Measurements from ENCODE around the gene YWHAB.
"Not testable (repeated sequence)": the region's sequence is repeated elsewhere in the genome, so short reads cannot be mapped to it uniquely, and the experiment has no call there.

YWHAB gene

DNA sequence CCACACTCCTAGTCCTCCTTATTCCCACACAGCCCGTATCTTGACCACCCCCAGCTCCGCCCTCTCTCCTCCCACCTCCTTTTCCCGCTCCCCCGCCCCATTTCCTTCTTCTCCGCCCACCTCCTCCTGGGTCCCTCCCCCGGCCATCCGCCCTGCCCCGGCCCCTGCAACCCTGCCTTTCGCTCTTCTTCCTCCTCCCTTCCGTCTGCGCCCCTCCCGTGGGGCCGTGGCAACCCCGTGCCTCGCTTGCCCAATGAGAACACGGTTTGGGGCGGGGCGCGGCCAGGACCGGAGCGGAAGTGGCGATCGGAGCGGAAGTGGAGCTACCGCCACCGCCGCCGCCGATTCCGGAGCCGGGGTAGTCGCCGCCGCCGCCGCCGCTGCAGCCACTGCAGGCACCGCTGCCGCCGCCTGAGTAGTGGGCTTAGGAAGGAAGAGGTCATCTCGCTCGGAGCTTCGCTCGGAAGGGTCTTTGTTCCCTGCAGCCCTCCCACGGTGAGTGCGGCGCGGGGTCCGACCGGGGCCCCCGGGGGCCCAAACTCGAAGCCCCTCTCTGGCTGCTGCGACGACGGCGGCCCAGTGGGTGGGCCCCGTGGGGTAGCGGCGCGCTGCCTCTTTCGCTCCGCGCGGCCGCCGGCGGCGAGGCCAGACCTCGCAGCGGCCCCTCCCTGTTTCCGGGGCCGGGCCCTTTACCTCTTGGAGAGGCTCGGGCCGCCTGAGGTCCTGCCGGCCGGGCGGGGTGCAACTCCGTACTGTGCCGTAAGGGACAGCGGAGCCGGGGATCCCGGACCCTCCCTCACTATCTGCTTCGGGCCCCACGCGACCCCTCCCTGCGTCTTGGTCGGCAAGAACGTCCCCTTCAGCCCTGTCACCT is at the start of gene YWHAB:
TSS of gene YWHAB (plus strand) at position 314 of the 874 bp plus-strand sequence. CDS start 15,829 bp downstream, outside the sequence.
- peak; percentile 100 for DNase-seq

DNA sequence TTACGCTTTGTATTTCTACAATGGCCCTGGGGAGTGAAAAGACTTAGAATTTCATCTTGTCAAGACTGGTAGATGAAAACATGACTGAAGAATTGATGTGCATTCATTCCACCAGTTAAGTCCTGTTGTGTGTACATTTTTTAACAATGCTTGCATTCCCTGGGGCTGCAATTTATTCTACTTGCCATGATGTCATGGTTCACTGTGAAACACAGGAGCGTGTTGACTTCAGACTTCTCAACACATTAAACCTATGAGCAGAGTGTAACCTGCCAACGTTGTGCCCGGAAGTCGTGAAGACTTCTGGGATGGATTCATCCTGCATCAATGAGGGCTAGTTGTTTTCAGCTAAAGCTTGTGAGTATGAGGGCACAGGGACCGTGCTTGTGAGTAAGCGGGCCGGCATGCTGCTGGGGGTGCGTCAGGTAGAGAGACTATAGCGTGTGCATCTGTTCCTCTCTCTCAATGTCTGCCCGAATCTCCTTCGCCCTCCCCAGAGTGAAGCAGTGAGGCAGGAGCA is 48.8 kb upstream of the YWHAB start:
- DNase-seq: no peak

DNA sequence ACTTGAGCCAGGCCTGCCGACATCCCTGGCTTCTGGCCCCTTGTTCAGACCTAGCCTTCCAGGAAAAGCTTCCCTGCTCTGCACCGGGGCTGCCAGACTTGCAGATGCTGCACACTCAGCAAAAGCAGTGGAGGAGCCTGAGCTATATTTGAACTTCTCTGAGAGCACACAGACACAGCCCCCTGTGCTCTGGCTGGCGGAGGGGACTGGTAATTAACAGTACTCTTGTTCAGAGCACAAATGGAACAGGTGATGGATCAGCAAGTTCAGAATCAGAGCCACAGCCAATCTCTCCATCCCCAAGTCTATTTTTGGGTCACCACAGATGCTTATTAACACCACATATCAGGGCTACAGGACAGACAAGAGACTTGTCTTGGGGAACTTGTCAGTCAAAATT is 47.6 kb upstream of the YWHAB start:
- DNase-seq: no peak

DNA sequence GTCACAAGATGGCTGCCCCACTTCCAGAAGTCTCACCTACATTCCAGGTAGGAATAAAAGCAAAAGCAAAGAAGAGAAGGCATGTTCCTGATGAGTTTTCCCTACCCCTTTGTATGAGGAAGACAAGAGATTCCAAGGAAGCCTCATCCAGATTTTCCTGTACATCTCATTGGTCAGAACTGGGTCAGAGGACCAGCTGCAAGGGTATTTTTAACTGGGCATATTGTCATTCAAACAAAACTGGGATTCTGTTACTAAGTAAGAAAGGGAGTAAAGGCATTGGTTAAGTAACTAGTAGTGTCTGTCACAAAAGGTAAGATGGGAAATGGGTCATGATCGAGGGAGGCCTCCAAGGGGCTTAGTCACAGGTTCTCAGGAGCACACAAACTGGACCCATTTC is 47.0 kb upstream of the YWHAB start:
- no peak for DNase-seq

DNA sequence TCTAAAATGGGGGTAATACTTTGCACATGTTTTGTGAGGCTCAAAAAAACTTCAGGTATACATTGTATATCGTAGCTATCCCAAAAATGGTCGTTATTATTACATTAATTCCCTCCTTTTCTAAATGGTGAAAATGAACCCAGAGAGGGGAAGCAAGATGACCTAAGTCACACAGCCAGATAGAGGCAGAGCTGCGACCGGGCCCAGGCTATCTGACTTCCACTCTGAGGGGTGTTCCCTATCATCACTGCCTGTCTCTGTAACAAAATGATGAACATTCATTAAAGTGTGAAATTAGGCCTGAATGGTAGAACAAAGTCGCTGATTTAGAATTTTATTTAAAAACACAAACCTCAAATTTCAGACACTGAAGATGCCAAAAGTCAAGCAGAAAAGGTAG is 46.0 kb upstream of the YWHAB start:
- no peak for DNase-seq

DNA sequence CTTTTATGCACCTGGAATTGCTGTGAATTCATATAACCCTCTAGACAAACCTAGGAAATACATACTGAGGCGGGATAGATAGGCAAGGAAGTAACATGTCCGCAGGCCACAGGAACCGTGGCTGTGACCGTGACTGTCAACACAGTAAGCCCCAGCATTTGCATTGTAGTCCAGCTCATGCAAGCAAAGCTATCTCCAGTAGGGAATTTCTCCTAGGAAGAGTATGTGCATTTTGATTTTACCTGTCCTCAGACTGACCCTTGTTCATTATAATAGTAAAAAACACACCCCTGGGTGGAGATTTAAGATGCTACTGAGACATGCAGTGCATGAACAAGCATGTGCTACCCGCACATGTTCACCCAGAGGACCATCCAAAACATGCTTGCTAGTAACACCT is 44.7 kb upstream of the YWHAB start:
- no peak for DNase-seq

DNA sequence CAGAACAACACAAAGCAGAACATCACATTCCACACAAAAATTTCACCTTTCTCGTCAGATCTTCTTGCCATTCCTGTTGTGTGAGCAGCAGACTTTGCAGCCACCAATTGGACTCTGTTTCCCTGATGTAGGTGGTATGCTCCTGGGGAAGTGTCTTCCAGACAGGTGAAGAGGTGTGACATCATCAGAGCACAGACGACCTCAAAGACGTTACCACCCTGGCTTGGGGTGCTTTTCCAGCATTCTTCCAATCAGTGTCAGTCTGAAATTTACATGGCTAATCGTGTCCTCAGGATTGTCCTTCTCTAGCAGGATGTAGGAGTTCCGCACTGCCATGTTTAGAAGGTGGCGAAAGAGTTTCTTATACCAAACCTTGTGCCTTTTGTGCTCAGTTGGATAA is 43.5 kb upstream of the YWHAB start:
- no peak for DNase-seq

DNA sequence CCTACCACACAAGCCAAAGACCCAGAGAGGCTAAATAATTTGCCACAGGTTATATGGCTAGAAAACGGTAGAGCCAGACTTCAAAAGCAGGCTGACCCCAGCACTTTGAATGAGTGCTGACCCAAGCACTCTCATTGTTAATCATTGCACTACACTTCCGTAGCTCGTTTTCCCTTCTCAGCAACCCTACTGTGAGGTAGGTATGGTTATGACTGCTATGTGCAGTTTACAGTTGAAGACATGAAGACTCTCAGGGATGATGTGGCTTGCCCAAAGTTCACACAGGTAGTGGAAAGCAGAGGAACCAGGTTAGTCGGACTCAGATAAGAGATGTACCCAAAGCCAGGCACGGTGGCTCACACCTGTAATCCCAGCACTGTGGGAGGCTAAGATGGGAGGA is 41.6 kb upstream of the YWHAB start:
- DNase-seq: no peak

DNA sequence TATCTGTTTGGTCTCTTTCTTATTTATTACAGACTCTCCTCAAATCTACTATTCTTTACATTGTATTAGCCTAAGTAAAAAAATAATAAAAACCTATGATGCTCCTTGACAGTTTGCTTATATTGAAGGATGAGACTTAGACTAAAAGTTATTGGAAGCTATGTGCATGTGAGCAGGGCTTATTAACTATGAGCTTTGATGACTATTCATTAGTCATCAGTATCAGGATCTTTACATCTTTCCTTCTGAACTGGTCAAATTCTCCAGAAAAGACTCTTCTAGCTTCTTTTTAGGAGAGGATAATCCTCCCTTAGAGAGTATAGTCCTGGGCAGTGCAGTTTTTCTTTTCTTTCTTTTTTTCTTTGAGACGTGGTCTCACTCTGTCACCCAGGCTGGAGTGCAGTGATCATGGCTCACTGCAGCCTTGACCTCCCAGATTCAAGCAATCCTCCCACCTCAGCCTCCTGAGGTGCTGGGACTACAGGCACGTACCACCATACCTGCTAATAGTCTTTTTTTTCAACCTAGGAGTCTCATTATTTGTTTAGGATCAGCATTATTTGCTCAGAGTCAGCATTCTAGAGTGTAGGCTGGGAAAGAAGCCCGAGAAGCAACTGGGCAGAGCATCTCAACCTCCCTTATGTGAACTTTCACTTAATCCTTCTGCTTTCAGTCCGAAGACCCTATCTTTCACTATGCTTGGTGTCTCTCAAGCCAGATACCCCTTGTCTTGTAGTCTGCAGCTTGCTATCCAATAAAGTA is 37.1 kb upstream of the YWHAB start:
- DNase-seq: peak; percentile 77

DNA sequence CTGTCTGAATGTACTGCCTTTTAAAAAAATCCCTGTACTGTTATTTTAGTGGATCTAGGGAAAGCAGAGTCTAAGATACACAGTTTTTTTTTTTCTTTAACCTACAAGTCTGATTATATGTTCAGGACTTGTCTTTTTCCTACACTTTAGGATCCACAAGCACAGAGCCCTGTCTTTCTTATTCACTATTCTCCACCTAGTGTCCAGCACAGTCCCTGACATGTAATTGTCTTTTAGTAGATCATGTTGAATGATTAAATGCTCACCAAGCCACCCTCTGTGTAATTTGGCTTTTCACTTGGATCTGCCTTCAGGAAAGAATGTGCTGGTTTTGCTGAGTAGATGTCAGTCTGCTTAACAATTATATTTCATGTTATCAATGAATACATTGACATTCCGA is 35.8 kb upstream of the YWHAB start:
- DNase-seq: no peak

DNA sequence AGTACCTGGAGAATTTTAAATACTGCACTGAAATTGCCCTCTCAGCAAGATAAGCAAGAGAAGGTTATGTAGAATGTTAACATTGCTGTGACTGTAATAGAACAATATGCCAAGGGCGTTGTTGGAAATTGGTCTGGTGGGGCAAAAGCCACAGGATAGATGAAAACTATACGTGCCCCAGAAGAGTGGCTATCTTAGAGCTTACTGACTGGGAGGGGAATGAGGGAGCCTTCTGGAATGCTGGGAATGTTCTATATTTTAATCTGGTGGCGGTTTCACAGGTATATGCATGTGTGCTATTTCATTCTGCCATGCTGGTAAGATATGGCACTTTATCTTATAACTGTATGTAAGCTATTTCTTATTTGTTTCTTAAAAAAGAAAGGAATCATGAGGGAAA is 35.2 kb upstream of the YWHAB start:
- DNase-seq: no peak

DNA sequence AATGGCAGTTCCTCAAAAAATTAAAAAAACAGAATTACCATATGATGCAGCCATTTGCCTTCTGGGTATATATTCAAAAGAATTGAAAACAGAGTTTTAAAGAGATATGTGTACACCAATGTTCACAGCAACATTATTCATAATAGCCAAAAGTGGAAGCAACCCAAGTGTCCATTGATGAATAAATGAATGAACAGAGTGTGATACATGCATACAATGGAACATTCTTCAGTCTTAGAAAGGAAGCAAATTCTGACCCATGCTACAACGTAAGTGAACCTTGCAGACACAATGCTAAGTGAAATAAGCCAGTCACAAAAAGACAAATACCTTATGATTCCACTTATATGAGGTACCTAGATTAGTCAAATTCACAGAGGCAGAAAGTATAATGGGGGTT is 34.7 kb upstream of the YWHAB start:
- DNase-seq: no peak

DNA sequence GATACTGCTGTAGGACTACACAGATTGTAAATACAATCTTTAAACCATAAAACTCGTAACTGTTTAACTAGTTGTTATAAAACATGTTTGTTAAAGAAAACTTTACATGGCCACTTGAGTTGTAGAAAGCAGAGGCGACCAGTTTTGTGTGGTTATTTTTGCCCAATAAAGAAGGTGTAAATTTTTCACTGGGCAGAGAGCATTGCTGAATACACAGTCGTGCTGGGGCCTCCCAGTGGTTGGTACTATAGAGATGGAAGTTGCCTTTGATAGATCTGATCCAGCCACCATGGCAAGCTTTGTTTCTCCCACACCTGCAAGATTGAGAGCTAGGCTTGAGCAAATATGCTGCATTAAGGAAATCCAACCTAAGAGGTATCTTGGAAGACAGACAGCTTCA is 34.0 kb upstream of the YWHAB start:
- no peak for DNase-seq

DNA sequence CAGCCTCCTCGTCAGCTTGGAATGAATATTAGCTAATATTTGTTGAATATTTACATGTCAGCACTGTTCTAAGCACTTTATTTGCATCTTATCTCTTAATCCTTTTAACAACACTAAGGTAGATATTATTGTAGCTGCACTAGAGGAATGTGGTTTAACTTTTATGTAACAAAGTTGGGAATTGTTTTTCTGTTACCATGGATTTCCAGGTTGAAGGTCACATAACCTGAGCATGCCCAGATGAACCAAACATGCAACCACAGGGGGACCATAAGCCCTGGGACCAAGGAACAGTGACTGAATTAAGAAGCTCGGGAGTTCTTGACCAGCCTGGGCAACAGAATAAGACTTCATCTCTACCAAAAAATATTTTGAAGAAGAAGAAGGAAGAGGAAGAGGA is 29.1 kb upstream of the YWHAB start:
- DNase-seq: no peak

DNA sequence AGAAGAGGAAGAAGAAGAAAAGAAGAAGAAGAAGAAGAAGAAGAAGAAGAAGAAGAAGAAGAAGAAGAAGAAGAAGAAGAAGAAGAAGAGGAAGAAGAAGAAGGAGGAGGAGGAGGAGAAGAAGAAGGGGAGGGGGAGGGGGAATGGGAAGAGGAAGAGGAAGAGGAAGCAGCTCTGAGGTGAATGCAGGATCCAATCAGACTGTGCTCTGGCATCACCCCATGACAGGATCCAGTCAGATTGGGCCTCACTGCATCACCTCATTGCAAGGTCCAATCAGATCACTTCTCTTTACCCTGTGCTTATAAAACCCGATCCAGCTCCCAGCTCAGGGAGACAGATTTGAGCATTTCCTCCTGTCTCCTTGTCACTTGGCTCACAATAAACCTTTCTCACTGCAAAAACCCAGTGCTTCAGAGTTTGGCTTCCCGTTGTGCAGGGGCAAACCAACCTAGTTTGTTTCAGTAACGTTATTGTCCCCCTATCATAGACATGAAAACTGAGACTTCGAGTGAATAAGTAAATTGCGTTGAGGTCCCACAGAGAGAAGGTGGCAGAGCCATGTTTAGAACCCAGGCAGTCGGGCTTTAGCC is 28.6 kb upstream of the YWHAB start:
- peak; percentile 36 for DNase-seq

DNA sequence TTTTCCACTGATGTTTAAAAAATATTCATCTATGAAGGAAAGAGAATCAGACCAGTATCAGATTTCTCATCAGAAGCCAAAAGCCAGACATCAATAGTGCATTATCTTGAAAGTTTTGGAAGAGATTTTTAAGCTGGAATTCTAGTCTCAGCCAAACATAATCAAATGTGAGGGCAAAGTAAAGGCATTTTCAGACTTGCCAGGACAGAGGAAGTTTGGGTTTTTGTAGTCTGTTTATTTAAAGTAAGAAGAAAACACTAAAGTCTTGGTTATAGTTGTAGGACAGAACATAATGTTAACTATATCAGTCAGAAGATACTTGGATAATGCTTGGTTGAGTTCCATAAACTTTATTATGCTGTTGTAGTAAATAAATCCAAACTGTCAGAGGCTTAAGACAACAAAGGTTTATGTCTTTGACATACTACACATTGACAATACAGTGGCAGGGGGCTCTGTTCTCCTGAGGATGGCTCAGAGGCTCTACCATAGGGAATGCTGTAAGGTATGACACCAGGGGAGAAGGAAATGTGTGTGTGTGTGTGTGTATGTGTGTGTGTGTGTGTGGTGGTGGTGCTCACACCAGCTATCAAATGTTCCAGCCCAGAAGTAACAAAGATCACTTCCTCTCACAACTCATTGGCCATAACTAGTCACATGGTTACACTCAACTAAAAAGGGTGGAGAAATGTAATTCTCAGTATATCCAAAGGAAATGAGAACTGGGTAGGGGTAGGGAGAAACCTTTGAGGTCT is 26.7 kb upstream of the YWHAB start:
- DNase-seq: peak; percentile 44

DNA sequence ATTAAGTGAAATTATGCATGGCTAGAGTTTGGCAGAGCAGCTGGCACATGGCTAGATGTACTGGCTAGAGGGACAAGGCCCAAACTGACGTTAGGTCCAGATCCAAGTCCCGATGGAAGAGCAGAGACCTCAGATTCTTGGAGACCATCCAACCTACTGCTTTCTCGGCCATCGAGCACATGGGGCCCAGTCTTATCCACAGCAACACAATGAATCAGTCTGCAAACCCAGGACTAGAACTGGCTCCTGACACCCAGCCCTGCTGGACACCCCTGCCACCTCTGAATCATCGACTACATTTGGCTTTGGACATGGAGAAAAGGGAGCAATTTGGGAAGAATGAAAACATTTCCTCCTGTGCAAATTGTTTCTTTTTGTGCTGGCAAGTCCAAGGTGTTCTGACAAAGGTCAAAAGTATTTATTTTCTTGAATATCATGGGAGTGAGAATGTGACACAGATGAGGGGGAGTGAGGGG is 23.9 kb upstream of the YWHAB start:
- DNase-seq: no peak

DNA sequence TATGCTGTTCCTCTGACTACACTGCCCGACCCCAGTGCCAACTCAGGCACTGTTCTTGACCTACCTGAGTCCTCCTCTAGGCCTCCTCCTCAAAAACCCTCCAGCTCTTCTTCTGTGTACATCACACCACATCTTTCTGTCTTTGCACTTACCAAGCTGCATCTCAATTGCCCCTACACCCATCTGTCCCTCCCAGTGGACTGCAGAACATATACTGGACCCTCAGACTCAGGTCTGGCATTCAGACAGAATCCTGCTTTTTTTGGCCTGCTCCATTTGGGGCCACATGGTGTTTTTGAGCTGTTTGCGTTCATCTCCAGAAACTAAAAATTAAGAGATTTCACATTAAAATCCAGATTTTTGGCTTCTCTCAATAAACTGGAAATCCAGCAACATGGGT is 23.2 kb upstream of the YWHAB start:
- DNase-seq: no peak

DNA sequence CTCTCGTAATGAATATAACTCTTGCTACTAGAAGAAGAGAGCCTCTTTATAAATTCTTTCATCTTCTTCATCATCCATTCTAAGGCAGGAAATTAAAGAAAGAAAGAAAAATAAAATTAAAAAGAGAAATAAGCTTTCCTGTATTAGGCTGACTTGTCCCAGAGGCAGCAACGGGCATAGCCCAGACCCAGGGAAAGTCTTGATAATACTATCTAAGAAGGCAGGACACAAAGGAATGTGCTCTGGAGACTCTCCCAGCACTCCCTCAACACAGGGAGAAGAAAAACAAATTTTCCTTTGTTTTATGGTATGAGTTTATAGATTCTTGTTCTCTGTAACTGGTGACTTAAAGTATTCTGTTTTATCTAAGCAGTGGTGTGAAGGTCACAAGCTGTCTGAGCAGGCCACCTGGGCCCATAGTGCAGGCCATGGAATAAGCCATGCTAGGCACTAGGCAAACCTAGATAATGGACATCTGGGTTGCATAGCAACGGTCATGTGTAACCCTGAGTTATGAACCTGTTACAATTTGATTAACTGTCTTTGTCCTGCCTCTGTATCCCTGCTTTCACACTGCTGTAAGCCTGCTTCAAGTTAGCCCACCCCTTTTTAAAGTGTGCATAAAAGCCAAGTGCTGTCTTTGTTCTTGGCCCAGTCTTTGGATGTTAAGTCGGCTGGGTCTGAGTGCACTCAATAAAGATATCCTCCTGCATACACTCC is 22.0 kb upstream of the YWHAB start:
- not testable (repeated sequence) for DNase-seq

DNA sequence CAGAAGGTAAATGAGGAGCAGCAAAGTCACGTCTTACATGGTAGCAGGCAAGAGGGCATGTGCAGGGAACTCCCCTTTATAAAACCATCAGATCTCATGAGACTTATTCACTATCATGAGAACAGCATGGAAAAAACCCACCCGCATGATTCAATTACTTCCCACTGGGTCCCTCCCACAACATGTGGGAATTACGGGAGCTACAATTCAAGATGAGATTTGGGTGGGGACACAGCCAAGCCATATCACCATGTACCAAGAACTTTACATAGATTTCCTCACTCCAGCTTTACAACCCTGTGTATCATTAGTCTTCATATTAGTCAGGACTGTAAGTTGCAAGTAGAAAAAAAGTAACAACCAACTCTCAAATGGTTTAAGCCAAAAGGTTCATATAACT is 21.0 kb upstream of the YWHAB start:
- not testable (repeated sequence) for DNase-seq

DNA sequence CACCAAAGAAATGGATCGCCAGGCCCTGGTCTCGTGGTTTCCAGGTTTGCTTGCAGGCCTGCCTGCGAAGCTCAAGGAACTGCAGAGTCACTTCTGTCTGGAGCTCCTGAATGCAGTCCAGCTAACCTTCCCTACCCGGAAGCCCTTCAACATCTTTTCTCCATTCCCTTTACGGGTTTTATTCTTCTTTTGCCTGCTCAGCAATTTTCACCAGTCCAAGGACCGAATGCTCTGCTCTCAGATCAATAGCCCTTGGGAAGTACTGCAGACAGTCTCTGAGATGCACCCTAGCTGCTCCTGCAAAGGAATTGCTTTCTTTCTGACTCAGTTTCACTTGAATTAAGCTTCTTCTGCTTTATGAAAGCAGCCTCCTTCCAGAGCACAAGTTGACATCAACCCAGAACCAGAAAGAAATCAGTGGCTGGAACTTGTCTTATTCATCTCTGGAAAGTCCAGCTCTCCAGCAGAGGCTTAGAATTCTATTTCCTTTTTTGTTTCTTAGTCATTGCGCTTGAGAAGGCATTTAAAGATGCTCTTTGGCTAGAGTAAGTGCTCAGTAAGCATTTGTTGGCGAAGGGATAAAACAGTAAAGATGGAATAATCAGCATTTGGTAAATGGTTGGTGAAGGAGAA is 18.7 kb upstream of the YWHAB start:
- no peak for DNase-seq

DNA sequence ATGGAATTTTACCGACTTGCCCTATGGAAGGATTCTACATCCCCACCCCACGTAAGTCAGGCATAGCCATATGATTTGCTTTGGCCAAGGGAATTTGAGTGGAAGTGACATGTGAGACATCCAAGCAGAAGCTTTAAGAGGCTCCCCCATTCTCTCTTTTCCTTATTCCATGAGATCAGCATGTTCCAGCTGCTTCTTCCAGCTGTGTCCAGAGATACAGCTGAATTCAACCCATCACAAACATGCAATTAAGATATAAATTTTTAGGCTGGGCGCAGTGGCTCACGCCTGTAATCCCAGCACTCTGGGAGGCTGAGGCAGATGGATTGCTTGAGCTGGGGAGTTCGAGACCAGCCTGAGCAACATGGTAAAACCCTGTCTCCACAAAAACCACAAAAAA is 16.0 kb upstream of the YWHAB start:
- DNase-seq: no peak
